HepG2 (cell line): ENCODE results near the gene DQX1. TPM values are rescaled to one million over a fixed set of nuclear protein-coding genes. Genes with fewer than 3 reads are reported as not detected.

Experiments used
- AKAP8 ChIP-seq: sonication (generic); formaldehyde crosslinking; IDR thresholded peaks from 2 replicates; pipeline ENCODE4 v1.5.1; 2020; ENCODE audit warnings: mild to moderate bottlenecking, missing genetic modification reagents
- DNMT3B ChIP-seq: conservative IDR thresholded peaks from 2 replicates; pipeline ENCODE4 v1.6.1; 2016; ENCODE audit warnings: missing biosample characterization, control low read depth
- ELK4 ChIP-seq: sonication (generic); formaldehyde crosslinking; IDR thresholded peaks from 2 replicates; pipeline ENCODE4 v1.9.0; 2021; ENCODE audit warnings: missing genetic modification reagents, borderline replicate concordance
- HIVEP1 ChIP-seq: sonication (generic); formaldehyde crosslinking; IDR thresholded peaks from 2 replicates; pipeline ENCODE4 v1.4.0; 2020; ENCODE audit warnings: mild to moderate bottlenecking, missing genetic modification reagents
- MEIS1 ChIP-seq: sonication (generic); formaldehyde crosslinking; IDR thresholded peaks from 2 replicates; pipeline ENCODE4 v1.9.0; 2021; ENCODE audit warnings: mild to moderate bottlenecking, missing genetic modification reagents, moderate library complexity, borderline replicate concordance
- MTF1 ChIP-seq: sonication (generic); formaldehyde crosslinking; IDR thresholded peaks from 2 replicates; pipeline ENCODE4 v1.5.0; 2020; ENCODE audit warnings: missing genetic modification reagents
- MYNN ChIP-seq: sonication (generic); formaldehyde crosslinking; IDR thresholded peaks from 2 replicates; pipeline ENCODE4 v1.4.0; 2020; ENCODE audit warnings: mild to moderate bottlenecking, low read depth, missing genetic modification reagents
- NFAT5 ChIP-seq: sonication (generic); formaldehyde crosslinking; IDR thresholded peaks from 2 replicates; pipeline ENCODE4 v1.4.0; 2020; ENCODE audit warnings: missing genetic modification reagents
- POLR2A ChIP-seq, 2 experiments: IDR thresholded peaks; 2 replicates each; pipeline ENCODE4 v1.6.1; 2011; ENCODE audit warnings: low read depth in 2 of 2, low read length in 2 of 2, mild to moderate bottlenecking in 1 of 2, moderate library complexity in 1 of 2; ENCODE audit not compliant: insufficient read depth in 1 of 2
- YEATS4 ChIP-seq: sonication (generic); formaldehyde crosslinking; IDR thresholded peaks from 2 replicates; pipeline ENCODE4 v1.4.0; 2020; ENCODE audit warnings: missing genetic modification reagents, borderline replicate concordance
- ZBTB3 ChIP-seq: sonication (generic); formaldehyde crosslinking; IDR thresholded peaks from 2 replicates; pipeline ENCODE4 v1.4.0; 2020; ENCODE audit warnings: low read depth, mild to moderate bottlenecking, moderate library complexity, missing genetic modification reagents, borderline replicate concordance
- ZBTB4 ChIP-seq: sonication (generic); formaldehyde crosslinking; IDR thresholded peaks from 2 replicates; pipeline ENCODE4 v1.4.0; 2020; ENCODE audit warnings: missing genetic modification reagents, mild to moderate bottlenecking, borderline replicate concordance
- ZNF431 ChIP-seq: sonication (generic); formaldehyde crosslinking; IDR thresholded peaks from 2 replicates; pipeline ENCODE4 v1.9.0; 2022; ENCODE audit warnings: missing genetic modification reagents, low read depth, mild to moderate bottlenecking, borderline replicate concordance
- ZNF501 ChIP-seq: sonication (generic); formaldehyde crosslinking; IDR thresholded peaks from 2 replicates; pipeline ENCODE4 v1.5.1; 2020; ENCODE audit warnings: mild to moderate bottlenecking, moderate library complexity, missing genetic modification reagents
- ZNF556 ChIP-seq: sonication (generic); formaldehyde crosslinking; IDR thresholded peaks from 2 replicates; pipeline ENCODE4 v1.4.0; 2020; ENCODE audit warnings: mild to moderate bottlenecking, missing genetic modification reagents, borderline replicate concordance
- ZNF776 ChIP-seq: sonication (generic); formaldehyde crosslinking; IDR thresholded peaks from 2 replicates; pipeline ENCODE4 v1.4.0; 2020; ENCODE audit warnings: mild to moderate bottlenecking, missing genetic modification reagents
- ZNF792 ChIP-seq: IDR thresholded peaks from 2 replicates; pipeline ENCODE4 v1.6.1; 2016
- ZNF841 ChIP-seq: sonication (generic); formaldehyde crosslinking; IDR thresholded peaks from 2 replicates; pipeline ENCODE4 v1.8.1; 2023; ENCODE audit warnings: missing genetic modification reagents, borderline replicate concordance
- ZSCAN30 ChIP-seq: sonication (generic); formaldehyde crosslinking; IDR thresholded peaks from 2 replicates; pipeline ENCODE4 v1.5.0; 2020; ENCODE audit warnings: mild to moderate bottlenecking, missing genetic modification reagents
- ZSCAN9 ChIP-seq: IDR thresholded peaks from 2 replicates; pipeline ENCODE4 v1.6.1; 2016; ENCODE audit warnings: borderline replicate concordance
- polyA plus RNA-seq, 8 experiments: library from polyadenylated mRNA; depleted of rRNA in 3 of 8; stranded (reverse) in 7 of 8; unstranded in 1 of 8; fragments of >200 nt; fragmentation: Illumina TruSeq in 4 of 8; extraction: Trizol in 4 of 8; gene quantifications; 2 replicates each; pipeline versions ENCODE4 v1.2.1 to v1.2.3, GENCODE V29; 2011 to 2016; ENCODE audit warnings: low read depth in 4 of 8, missing spikeins in 1 of 8, mixed read lengths in 1 of 8; ENCODE audit not compliant: insufficient read depth in 1 of 8
- total RNA-seq, 5 experiments: library from RNA; depleted of rRNA; stranded (reverse); fragments of >200 nt; fragmentation: Illumina TruSeq; extraction: Trizol; gene quantifications; 2 replicates each; pipeline ENCODE4 v1.2.3, GENCODE V29; 2016; ENCODE audit warnings: low read depth in 1 of 5

The DQX1 gene
- total and polyA plus RNA-seq, 2 of the 13 experiments (the other 11 are each of a cell fraction or from before 2014, with no cell fraction given) = 27.6 to 89.8 TPM

GRCh38 chr2:74488643-74489481 lies 37.2 kb downstream of the DQX1 start (continued):
- TF ChIP-seq NFAT5 (CRISPR knock-in tag) = no peak
- TF ChIP-seq MYNN (CRISPR knock-in tag) = 0 out of 2 replicates have a peak, but pooled peaks have one; percentile 14
- TF ChIP-seq ELK4 (CRISPR knock-in tag) = no peak
- TF ChIP-seq ZNF431 (CRISPR knock-in tag) = no peak; the same call in 1 of the 2 replicates
- TF ChIP-seq YEATS4 (CRISPR knock-in tag) = 0 out of 2 replicates have a peak, but pooled peaks have one; percentile 32
- no peak for TF ChIP-seq MEIS1 (CRISPR knock-in tag)
- peak; percentile 28 to 65; a peak in 1 of 4 replicates for TF ChIP-seq POLR2A (IDR thresholded peaks at IDR 0.05; ENCODE audit: insufficient read depth in 1 of 2, low read depth in 2 of 2, low read length in 2 of 2)
- TF ChIP-seq ZNF556 (CRISPR knock-in tag) = no peak; the same call in 1 of the 2 replicates
- no peak for TF ChIP-seq MTF1 (CRISPR knock-in tag)
- TF ChIP-seq ZNF501 (CRISPR knock-in tag) = 0 out of 2 replicates have a peak, but pooled peaks have one; percentile 48
- no peak for TF ChIP-seq ZBTB4 (CRISPR knock-in tag)
- TF ChIP-seq AKAP8 = peak; percentile 39; the same call in 1 of the 2 replicates
- TF ChIP-seq ZBTB3 (CRISPR knock-in tag) = no peak
- peak; percentile 86 for TF ChIP-seq ZNF841 (CRISPR knock-in tag)
- TF ChIP-seq ZNF776 (CRISPR knock-in tag) = no peak
- 0 out of 2 replicates have a peak, but pooled peaks have one; percentile 65 for TF ChIP-seq ZSCAN9 (CRISPR knock-in tag)
- 0 out of 2 replicates have a peak, but pooled peaks have one; percentile 42 for TF ChIP-seq ZNF792 (CRISPR knock-in tag)
- 0 out of 2 replicates have a peak, but pooled peaks have one; percentile 43 for TF ChIP-seq ZSCAN30 (CRISPR knock-in tag)
- TF ChIP-seq DNMT3B (CRISPR knock-in tag) = no peak
- TF ChIP-seq HIVEP1 (CRISPR knock-in tag) = peak; percentile 65; the same call in 1 of the 2 replicates
